Skin of body (tissue), 2 donors: ENCODE measurements around the gene CCDC14. TPM values are rescaled to one million over a fixed set of nuclear protein-coding genes. Genes with fewer than 3 reads are reported as not detected.
"Not testable (repeated sequence)": the region's sequence is repeated elsewhere in the genome, so short reads cannot be mapped to it uniquely, and the experiment has no call there.

Source experiments
- DNase-seq: peaks from one replicate; lab custom pipeline; 2025; lab: John Stamatoyannopoulos, UW
- total RNA-seq: library from RNA; depleted of rRNA; stranded (reverse); fragments of >200 nt; gene quantifications from one replicate; pipeline ENCODE4 v1.2.3, GENCODE V29; 2014

The CCDC14 gene
- total RNA-seq, 1 donor from 2014 or later: 64.0 TPM

DNA sequence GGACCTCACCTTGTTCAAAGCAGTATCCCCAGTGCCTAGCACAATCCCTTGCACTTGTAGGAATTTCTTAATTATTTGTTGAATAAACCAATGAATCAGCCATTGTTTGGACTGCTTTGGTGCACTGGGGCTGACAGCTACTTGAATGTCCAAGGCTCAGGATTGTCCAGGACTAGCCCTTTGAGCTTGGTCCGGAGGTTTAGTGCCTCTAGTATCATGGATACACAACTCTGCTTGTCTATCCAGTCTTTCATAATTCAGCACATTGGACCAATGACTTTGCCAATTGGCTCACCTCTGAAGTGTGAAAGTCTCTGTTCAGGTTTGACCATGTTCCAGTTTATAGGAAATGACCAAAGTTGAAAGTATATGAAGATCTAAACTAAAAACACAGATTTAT is 3.8 kb upstream of the CCDC14 start:
- DNase-seq: not testable (repeated sequence)

DNA sequence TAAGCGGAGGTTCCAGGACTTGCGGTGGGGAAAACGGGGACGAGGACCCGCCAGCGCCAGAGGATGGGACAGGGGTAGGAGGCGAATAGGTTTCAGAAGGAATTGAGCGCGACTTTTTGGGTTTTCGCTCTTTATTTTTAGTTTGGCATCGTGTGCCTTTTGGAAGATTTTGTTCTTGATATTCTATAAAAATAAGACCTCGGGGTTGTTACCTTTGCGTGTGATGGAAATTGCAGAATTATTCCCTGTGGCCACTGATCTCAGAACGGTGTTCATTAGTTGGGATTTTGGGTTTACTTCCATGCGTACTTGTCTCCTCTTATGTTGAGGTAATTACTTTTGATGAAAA is 453 bp upstream of the CCDC14 start:
- no peak for DNase-seq

DNA sequence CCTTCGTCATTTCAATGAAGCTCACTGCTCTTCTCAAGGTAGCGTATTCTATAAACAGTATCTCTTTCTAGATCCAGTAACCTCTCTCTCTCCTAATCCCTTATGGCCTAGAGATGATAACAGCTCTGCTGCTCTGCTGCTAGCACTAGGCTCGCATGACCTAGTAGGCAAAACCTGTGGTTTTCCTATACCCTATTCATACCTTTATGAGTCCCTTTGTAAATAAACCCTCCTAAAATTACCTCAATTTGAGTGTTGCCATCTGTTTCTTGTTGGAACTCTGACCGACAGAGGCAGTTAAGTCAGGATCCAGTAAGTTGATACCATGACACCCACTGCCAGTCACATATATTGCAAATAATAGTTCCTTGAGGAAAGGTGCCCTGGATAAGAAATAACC is 7.3 kb downstream of the CCDC14 start:
- DNase-seq: no peak

DNA sequence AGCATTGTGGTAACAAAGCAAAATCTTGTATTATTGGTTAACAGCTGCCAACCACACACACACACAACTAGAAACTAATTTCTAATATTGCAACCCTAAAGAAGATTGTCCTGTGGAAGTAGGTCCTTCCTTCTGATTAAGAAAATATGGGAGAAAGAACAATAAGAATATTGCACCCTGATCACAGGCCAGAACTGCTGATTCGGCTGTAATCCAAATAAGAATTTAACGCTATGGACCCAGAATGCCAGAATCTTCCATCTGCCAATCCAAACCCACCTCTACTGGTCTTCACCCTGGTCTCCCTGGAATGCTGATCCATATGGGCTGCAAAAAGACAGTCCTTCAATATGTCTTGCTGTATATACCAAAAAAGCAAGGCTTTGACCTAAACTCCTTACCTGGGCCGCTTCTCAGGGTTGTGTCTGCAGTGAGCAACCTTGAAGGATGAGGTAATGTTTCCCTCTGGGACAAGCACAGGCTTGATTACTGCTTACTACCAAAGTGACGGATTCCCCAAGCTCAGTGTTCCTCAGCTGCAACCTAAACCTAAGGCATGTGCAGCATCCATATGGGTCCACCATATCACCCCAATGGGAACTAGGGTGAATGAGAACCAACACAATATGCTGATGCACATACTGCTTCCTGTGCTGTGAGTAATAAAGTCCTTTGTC is 8.0 kb downstream of the CCDC14 start:
- DNase-seq: no peak

DNA sequence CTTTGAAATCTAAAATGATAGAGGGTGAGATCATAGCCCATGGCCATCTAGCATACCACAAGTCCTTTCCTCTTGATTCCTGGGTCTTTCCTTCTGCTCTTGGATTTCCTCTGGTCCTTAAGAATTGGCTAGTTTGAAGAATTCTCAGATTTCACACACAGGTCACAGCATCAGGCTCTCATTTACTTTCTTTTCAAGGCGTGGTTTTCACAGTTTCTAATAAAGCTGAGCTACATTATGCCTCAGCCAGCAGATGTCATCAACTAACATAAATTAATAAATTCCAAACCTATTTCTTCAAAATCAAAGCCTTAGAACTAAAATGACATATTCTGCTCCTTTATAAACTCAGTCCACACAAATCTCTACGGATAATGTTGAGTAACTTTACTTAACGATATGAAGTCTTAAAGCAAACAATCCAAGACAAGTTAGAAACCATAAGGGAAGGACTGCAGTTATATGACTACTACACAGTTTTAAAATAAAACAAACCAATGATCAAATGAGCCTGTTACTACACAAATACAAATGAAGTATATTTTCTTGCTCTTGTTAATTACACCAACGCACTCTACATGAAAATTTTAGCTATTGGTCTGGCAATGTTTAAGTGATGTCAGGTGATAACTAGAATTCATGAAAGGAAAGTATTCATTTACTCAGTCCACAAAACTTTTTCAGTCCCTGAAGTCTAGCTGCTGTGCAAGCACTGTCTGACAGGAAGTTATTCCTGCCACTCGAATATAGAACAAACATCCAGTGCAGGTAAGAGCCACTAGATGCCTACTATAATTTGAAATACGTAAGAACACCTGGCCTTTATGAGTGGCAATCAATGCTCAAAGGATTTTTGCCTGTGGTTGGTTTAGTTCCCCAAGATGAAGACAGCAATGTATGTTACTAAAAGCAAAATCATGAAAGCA is 9.2 kb downstream of the CCDC14 start:
- no peak for DNase-seq

DNA sequence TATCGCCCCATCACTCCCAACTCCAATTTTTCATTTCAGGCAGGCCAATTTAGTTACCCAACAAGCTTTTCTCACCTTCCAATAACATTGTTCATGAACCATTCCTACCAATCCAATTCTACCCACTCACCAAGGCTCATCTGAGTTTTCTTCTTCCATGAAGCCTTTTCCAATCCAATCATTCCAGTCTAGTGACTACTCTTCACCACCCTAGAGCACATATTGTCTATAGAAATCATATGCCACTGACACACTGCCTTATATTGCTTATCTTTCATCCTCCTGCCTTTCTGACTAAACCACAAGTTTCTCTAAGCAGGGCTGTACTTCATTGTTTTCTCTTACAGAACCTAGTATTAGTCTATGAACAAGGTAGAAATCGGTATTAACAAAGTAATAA is 11.4 kb downstream of the CCDC14 start:
- no peak for DNase-seq

DNA sequence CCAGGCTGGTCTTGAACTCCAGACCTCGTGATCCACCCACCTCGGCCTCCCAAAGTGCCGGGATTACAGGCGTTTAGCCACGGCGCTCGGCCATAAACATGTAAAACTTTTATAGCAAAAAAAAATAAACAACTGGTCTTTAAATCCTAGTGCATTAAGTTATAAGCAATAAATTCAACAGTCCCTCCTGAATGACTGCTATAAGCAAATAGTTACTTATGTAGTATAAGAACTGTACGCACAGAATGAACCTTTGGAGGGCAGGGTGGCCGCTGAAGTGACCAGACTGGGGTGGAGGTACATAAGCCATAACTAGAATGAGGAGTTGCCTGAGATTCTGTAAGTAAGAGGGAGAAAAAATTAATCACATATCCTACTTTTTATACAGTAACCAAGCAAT is 12.6 kb downstream of the CCDC14 start:
- DNase-seq: no peak

DNA sequence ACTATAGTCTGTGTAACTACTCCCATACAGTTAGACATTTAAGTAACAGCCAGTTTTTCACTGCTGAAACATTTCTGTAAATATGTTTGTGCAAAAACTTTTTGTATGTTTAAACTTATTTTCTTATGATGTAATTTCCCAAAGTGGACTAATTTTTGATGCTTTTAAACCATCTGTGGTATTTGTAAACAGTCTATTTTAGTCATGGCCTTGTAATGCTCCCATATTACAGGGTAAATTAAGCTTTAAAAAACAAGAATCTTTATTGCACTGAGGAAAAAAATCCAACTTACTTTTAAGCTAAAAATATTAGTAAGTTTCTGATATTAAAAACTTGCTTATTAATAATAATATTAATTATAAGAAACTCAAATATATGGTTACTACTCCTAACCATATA is 13.5 kb downstream of the CCDC14 start:
- no peak for DNase-seq

DNA sequence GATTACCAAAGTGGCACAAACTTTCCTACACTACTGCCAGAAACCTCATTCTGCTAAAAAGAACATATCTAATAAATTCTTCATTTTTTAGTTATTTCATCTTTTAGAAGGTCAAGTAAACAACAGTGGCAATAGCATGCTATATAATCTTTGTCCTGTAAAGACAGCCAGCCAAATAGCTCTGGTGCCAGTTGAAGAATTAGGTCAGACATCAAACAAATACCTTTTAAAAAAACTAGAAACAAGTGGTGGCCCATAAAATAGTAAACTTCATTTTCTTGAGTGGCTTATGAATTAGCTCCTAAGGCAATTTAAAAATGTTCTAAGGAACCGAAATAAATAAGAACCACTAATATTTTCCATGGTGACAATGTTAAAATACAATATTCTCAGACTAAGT is 19.5 kb downstream of the CCDC14 start:
- no peak for DNase-seq

DNA sequence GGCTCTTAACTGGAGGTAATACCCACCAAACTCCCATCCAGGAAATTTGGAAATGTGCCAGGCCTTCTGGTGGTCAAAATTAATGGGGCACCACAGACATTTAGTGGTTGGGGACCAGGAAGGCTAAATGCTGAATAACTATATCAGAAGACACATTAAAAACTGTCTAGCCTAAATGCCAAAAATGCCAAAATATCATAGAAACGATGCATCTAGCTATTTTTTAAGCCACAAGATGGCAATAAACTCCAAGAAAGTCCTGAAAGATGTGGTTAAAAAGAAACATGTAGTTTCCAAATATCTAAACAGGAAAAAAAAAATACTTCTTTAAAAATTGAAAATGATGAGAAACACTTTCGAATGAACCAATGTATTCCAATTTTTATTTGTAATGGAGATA is 19.9 kb downstream of the CCDC14 start:
- DNase-seq: no peak

DNA sequence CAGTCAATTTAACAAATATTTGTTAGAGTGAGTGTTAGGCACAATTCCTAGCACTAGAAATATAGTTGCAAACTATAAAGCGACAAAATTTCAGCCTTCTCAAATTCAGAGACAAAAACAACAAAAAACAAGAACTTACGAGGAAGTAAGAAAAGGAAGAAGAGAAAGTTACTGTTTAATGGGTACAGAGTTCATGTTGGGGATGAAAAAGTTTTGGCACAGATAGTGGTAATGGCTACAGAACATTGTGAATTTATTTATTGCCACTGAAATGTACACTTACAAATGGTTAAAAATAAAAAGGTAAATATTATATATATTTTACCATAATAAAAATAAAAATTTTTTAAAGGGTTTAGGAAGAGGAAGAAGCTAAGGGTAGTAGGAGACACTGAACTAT is 21.3 kb downstream of the CCDC14 start:
- DNase-seq: no peak

DNA sequence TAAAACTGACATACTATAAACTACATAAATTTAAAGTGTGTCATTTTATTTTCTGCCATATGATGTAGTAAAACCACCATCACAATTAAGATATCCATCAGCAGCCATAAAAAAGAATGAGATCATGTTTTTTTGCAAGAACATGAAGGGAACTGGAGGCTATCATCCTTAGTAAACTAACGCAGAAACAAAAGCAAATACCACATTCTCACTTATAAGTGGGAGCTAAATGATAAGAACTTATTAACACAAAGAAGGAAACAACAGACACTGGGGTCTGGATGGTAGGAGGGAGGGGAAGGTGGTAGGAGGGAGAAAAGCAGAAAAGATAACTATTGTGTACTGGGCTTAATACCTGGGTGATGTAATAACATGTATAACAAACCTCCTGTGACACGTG is 24.6 kb downstream of the CCDC14 start:
- DNase-seq: no peak

DNA sequence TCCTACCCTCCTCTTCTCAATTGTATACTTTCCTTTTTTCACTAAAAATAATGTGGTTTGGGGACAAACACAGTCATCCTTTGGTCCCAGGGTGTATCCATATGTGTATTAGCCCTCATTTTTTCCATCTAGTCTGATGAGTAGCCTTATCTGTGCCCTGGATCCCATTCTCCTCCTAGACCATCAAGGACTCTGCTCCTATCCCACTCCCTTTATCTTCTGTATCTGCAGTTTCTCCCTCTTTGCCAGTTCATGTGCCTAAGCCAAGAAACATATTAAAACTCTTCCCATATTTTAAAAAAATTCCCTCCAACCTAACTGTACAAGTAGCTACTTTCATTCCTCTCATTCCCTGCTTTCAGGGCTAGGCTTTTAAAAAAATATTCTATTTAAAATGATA is 25.2 kb downstream of the CCDC14 start:
- no peak for DNase-seq

DNA sequence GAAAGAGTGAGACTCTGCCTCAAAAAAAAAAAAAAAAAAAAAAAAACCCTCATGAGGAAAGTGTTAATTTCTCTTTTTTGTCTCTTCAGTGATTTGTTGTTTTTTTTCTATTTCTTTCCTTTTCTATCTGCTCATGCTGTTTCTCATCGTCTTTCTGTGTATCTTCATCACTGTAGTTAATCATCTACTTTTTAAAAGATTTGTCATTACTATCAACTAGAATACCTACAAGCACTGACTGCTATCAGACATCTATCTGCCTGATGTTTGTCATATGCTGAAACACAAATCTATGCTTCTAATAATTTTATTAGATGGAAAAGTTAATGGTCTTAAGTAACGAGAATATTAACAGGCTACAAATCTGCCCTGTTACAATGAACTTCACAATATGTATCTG is 26.8 kb downstream of the CCDC14 start:
- DNase-seq: no peak

DNA sequence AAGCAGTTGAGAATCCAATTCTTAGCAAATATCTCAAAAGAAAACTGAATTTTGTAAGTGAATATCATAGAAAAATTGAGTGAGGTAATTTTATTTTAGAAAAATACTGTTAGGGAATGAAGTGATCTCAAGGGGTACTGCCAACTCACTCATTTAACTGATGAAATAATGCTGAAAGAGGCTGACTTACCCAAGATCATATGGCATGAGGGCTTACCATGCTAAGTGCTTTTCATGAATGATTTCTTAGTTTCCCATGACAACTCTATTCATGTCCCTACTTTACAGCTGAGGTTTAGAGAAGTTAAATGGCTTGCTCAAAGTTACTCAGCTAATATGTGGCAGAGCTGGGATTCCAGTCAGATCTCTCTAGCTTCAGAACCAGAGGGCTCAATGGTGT is 30.6 kb downstream of the CCDC14 start:
- no peak for DNase-seq

DNA sequence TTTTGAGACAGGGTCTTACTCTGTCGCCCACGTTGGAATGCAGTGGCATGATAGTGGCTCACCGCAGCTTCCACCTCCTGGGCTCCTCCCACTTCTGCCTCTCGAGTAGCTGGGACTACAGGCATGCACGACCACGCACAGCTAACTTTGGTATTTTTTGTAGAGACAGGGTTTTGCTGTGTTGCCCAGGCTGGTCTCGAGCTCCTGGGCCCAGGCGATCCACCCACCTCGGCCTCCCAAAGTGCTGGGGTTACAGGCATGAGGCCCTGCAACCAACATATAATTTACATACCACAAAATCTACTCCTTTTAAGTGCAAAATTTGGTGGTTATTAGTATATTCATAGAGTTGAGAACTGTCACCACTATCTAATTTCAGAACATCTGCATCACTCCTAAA is 31.7 kb downstream of the CCDC14 start:
- DNase-seq: no peak

DNA sequence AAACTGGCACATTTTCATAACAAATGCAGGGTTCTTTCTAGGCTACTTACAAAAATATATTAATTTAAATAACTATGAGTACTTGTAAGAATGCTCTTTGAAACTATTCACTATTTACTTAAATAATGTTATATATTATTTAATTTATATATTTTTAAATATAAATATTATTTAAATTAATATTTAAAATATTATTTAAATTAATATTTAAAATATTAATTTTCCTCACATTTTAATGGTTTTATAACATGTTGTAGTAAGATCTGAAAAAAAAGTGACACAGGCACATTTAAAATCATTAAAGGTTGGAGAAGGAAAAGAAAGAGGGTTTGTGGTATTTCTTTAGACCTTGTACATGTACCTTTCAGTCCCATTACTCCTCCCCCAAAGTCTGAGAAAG is 34.6 kb downstream of the CCDC14 start:
- no peak for DNase-seq

DNA sequence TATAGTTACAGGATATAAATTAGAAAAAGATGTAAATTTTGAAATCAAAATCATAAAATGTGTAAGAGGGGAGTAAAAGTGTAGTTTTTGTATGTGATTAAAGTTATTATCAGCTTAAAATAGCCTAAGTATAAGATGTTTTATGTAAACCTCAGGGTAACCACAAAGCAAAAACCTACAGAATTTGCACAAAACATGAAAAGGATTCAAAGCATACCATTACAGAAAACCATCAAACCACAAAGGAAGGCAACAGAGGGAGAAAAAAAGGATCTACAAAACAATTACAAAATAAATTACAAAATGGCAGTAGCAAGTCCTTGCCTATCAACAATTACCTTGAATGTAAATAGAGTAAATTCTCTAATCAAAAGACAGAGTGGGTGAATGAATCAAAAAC is 40.2 kb downstream of the CCDC14 start:
- DNase-seq: no peak

DNA sequence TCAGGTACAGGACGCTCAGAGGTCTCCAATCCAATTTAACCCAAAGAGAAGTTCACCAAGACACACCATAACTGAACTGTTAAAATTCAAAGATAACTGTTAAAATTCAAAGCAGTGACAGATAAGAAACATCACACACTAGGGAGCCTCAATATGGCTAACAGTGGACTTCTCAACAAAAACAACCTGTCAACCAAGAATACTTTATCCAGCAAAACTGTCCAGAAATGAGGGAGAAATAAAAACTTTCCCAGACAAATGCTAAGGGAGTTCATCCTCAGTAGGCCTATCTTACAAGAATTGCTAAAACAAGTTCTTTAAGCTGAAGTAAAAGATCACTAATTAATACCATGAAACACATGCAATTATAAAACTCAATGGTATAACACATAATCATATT is 40.6 kb downstream of the CCDC14 start:
- DNase-seq: no peak

DNA sequence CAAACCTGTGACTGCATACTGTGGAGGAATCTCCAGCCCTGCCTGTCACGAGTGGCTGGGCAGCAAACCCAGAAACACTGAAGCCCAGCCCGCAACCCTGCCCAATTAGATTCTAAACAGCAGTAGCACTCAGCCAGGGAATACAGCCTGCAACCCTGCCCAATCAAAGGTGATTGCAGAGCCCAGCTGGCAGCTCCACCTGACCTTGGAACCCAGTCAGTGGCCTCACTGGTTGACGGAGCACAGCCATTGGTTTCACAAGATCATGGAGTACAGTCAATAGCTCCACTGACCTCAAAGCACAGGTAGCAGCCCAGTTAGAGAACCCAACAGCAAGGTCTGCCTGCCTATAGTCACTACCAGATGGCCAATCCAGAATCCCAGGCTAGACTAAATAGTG is 41.7 kb downstream of the CCDC14 start:
- DNase-seq: no peak

DNA sequence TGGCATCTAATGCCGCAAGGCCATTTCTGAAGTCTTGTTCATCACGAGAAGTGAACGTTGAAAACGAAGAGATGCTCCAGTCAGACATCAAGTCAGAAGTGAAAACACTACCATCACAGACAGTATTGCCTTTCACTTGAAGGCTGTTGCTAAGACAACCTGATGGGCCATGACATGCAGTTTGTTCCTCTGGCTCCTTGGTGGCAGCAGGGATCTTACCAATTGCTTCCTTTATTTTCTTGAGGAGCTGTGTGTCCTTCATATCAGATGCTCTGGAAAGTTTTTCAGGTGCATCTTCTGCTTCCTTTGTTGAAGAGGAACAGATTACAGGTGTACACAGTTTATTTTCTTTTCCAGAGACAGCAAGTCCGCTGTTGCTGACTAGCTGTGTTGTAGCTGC is 46.2 kb downstream of the CCDC14 start:
- DNase-seq: no peak

DNA sequence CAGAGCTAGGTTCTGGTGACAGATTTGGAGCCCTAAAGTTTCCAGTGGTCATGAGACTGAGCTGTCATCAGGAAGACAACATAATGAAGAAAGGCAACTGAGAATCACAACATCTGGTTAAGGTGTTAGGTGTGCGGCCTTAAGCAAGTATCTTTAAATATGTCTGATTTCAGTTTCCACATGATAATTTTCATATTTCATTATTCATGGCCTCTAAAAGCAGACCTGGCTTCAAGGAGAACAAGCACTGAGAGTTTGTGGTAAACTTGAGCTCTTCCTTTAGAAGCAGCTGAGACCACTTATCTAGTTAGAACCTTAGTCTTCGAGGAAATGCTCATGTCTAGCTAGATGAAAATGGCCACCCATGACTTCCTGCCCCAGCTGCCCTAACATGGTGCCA is 51.2 kb downstream of the CCDC14 start:
- no peak for DNase-seq

DNA sequence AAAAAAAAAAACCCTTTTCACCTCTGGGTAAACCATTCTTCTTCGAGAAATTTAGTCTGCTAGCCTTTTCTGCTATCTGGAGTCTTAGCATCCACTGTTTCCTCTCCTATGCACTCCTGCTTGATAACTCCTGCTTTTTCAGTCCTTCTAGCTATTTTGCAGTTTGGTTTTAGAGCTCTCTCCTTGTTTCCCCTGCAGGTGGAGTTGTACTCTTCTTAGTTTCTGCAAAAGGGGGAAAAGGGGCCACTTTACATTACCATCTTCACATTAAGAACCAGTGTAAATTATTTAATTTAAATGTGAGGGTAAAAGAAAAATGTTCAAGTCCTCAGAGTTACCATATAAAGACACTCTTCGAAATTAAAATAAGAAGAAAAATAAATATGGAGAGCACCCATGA is 53.3 kb downstream of the CCDC14 start:
- no peak for DNase-seq
